Measurements from ENCODE around the gene CALN1.
"Not testable (repeated sequence)": the region's sequence is repeated elsewhere in the genome, so short reads cannot be mapped to it uniquely, and the experiment has no call there.

Gene CALN1

DNA sequence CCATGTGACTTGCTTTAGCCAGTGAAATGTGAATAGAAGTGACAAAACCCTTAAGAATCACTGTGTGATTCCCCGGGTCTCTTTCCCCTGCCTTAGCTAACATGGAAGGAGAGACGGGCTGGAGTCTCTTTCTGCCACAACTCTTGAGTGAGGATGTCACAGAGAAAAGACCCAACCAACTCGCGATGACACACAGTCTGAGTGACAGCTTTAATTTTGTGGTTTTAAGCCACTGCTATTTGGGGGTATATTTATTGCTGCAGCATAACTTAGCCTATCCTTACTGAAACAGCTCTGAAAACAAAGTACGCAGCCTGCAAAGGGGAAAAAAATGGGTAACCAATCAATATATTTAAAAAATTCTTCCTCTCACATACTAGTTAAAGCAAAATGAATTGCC lies 319.4 kb downstream of the CALN1 start:
- H3K36me3 ChIP-seq (ENCODE audit: control insufficient read depth, insufficient read depth, low read length) = no peaks in the 10 kb centered on the region
- H3K9ac ChIP-seq (ENCODE audit: low read length) = no peak overlapping the region
- H3K4me1 ChIP-seq (ENCODE audit: control insufficient read depth, insufficient read depth, low read length) = no peaks in the 10 kb centered on the region
- no peak overlapping the region for H3K27ac ChIP-seq (ENCODE audit: low read depth, low read length)
- H3K4me3 ChIP-seq (ENCODE audit: low read length) = no peak overlapping the region
- H3K27me3 ChIP-seq (ENCODE audit: control insufficient read depth, insufficient read depth, low read length) = no peaks in the 10 kb centered on the region

DNA sequence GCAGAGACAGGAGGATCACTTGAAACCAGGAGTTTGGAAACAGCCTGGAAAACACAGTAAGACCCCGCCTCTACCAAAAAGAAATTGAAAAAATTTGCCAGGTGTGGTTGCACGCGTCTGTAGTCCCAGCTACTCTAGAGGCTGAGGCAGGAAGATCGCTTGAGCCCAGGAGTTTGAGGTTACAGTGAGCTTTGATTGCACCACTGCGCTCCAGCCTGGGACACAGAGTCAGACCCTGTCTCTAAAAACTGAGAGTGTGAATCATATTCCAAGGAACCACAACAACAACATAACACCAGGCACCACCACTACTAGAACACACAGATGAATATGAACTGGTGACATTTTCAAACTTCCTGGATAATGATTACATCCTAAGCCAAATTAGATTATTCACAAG lies 324.2 kb downstream of the CALN1 start:
- H3K36me3 ChIP-seq (ENCODE audit: control insufficient read depth, insufficient read depth, low read length) = no peaks in the 10 kb centered on the region
- H3K4me3 ChIP-seq (ENCODE audit: low read length) = no peak overlapping the region
- H3K27me3 ChIP-seq (ENCODE audit: control insufficient read depth, insufficient read depth, low read length) = no peaks in the 10 kb centered on the region
- H3K27ac ChIP-seq (ENCODE audit: low read depth, low read length) = no peak overlapping the region
- H3K4me1 ChIP-seq (ENCODE audit: control insufficient read depth, insufficient read depth, low read length) = no peaks in the 10 kb centered on the region
- no peak overlapping the region for H3K9ac ChIP-seq (ENCODE audit: low read length)

DNA sequence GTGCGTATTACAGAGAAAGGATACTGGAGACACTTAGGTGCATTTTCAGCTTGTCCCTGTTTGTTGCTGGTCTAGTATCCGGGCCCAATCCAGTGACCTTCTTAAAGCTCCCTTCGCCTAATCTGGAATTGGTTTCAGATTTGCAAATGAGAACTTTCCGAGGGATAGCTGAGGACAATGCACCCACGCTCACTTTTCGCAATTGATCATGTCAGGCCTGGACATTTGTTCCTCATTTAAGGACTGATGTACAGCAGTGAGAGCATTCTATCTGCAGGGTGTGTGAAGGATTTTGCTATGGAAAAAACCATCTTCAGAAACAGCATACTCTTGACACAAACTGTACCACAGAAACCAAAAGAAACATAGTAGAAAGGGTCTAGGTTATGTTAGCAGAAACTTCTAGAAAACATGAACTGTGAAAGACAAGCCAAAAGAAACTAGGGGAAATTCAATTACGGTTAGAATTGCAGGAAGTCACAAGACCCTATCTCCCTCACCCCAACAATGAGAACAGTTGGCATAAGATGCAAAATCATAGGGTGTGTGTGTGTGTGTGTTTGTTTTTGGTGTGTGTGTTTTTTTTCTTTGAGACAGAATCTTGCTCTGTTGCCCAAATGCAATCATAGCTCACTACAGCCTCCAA lies 331.1 kb downstream of the CALN1 start:
- Histone ChIP-seq H3K27me3 (ENCODE audit: control insufficient read depth, insufficient read depth, low read length) (no peaks in the 10 kb centered on the region), H3K4me3 (ENCODE audit: low read length) (no peak overlapping the region), H3K36me3 (ENCODE audit: control insufficient read depth, insufficient read depth, low read length) (no peaks in the 10 kb centered on the region), H3K4me1 (ENCODE audit: control insufficient read depth, insufficient read depth, low read length) (no peaks in the 10 kb centered on the region), H3K27ac (ENCODE audit: low read depth, low read length) (no peak overlapping the region), H3K9ac (ENCODE audit: low read length) (no peak overlapping the region)

- Histone ChIP-seq H3K36me3 (ENCODE audit: control insufficient read depth, insufficient read depth, low read length) (no peaks in the 10 kb centered on the region), H3K27me3 (ENCODE audit: control insufficient read depth, insufficient read depth, low read length) (no peaks in the 10 kb centered on the region), H3K9ac (ENCODE audit: low read length) (no peak overlapping the region), H3K4me3 (ENCODE audit: low read length) (no peak overlapping the region), H3K27ac (ENCODE audit: low read depth, low read length) (no peak overlapping the region), H3K4me1 (ENCODE audit: control insufficient read depth, insufficient read depth, low read length) (no peaks in the 10 kb centered on the region)
Observed at GRCh38 chr7:72080341-72080766, 331.8 kb downstream of the CALN1 start.

GRCh38 chr7:72078856-72079255 lies 333.3 kb downstream of the CALN1 start:
- H3K36me3 ChIP-seq (ENCODE audit: control insufficient read depth, insufficient read depth, low read length) = no peaks in the 10 kb centered on the region
- no peaks in the 10 kb centered on the region for H3K27me3 ChIP-seq (ENCODE audit: control insufficient read depth, insufficient read depth, low read length)
- no peaks in the 10 kb centered on the region for H3K4me1 ChIP-seq (ENCODE audit: control insufficient read depth, insufficient read depth, low read length)
- no peak overlapping the region for H3K27ac ChIP-seq (ENCODE audit: low read depth, low read length)
- H3K4me3 ChIP-seq (ENCODE audit: low read length) = no peak overlapping the region
- H3K9ac ChIP-seq (ENCODE audit: low read length) = no peak overlapping the region

- Histone ChIP-seq H3K4me3 (ENCODE audit: low read length) (no peak overlapping the region), H3K27ac (ENCODE audit: low read depth, low read length) (no peak overlapping the region), H3K27me3 (ENCODE audit: control insufficient read depth, insufficient read depth, low read length) (no peaks in the 10 kb centered on the region), H3K9ac (ENCODE audit: low read length) (no peak overlapping the region), H3K36me3 (ENCODE audit: control insufficient read depth, insufficient read depth, low read length) (no peaks in the 10 kb centered on the region), H3K4me1 (ENCODE audit: control insufficient read depth, insufficient read depth, low read length) (no peaks in the 10 kb centered on the region)
Observed at GRCh38 chr7:72078301-72078700, 333.8 kb downstream of the CALN1 start.

DNA sequence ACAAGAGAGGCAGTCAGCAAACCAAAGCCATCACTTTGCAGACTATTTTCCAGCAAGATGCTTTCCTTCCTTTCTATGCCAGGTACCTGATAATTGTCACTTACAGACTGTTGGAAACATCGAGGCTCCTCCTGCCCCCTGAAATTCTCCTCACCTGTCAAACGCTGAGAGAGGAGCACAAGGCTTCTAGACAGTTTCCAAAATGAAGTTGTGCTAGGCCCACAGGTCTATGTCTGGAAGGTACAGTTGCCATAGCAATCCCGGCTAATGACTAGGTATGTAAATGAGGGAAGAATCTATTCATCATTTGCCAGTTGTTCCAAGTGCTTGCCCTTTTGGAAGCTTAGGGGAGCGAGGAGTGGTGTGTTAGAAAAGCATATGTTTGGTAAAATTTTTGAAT lies 334.4 kb downstream of the CALN1 start:
- Histone ChIP-seq H3K36me3 (ENCODE audit: control insufficient read depth, insufficient read depth, low read length) (no peaks in the 10 kb centered on the region), H3K27me3 (ENCODE audit: control insufficient read depth, insufficient read depth, low read length) (no peaks in the 10 kb centered on the region), H3K27ac (ENCODE audit: low read depth, low read length) (no peak overlapping the region), H3K4me3 (ENCODE audit: low read length) (no peak overlapping the region), H3K9ac (ENCODE audit: low read length) (no peak overlapping the region), H3K4me1 (ENCODE audit: control insufficient read depth, insufficient read depth, low read length) (no peaks in the 10 kb centered on the region)

- H3K9ac ChIP-seq (ENCODE audit: low read length) = no peak overlapping the region
- no peak overlapping the region for H3K4me3 ChIP-seq (ENCODE audit: low read length)
- no peaks in the 10 kb centered on the region for H3K27me3 ChIP-seq (ENCODE audit: control insufficient read depth, insufficient read depth, low read length)
- H3K36me3 ChIP-seq (ENCODE audit: control insufficient read depth, insufficient read depth, low read length) = no peaks in the 10 kb centered on the region
- H3K4me1 ChIP-seq (ENCODE audit: control insufficient read depth, insufficient read depth, low read length) = no peaks in the 10 kb centered on the region
- no peak overlapping the region for H3K27ac ChIP-seq (ENCODE audit: low read depth, low read length)
Observed at GRCh38 chr7:72072901-72073300, 339.2 kb downstream of the CALN1 start.

GRCh38 chr7:72069263-72069662 lies 342.9 kb downstream of the CALN1 start:
- Histone ChIP-seq H3K4me3 (ENCODE audit: low read length) (no peak overlapping the region), H3K27me3 (ENCODE audit: control insufficient read depth, insufficient read depth, low read length) (no peaks in the 10 kb centered on the region), H3K4me1 (ENCODE audit: control insufficient read depth, insufficient read depth, low read length) (no peaks in the 10 kb centered on the region)

GRCh38 chr7:72065764-72066163 lies 346.4 kb downstream of the CALN1 start:
- H3K9ac ChIP-seq (ENCODE audit: low read length); H3K27me3 ChIP-seq (ENCODE audit: control insufficient read depth, insufficient read depth, low read length); H3K4me1 ChIP-seq (ENCODE audit: control insufficient read depth, insufficient read depth, low read length); H3K4me3 ChIP-seq (ENCODE audit: low read length); H3K36me3 ChIP-seq (ENCODE audit: control insufficient read depth, insufficient read depth, low read length); H3K27ac ChIP-seq (ENCODE audit: low read depth, low read length): not testable (repeated sequence)

More at GRCh38 chr7:72069263-72069662, 342.9 kb downstream of the CALN1 start:
- H3K27ac ChIP-seq (ENCODE audit: low read depth, low read length) = no peak overlapping the region
- no peaks in the 10 kb centered on the region for H3K36me3 ChIP-seq (ENCODE audit: control insufficient read depth, insufficient read depth, low read length)
- H3K9ac ChIP-seq (ENCODE audit: low read length) = no peak overlapping the region

- H3K27me3 ChIP-seq (ENCODE audit: control insufficient read depth, insufficient read depth, low read length) = no peaks in the 10 kb centered on the region
- no peaks in the 10 kb centered on the region for H3K4me1 ChIP-seq (ENCODE audit: control insufficient read depth, insufficient read depth, low read length)
- H3K36me3 ChIP-seq (ENCODE audit: control insufficient read depth, insufficient read depth, low read length) = no peaks in the 10 kb centered on the region
- no peak overlapping the region for H3K27ac ChIP-seq (ENCODE audit: low read depth, low read length)
- H3K4me3 ChIP-seq (ENCODE audit: low read length) = no peak overlapping the region
- no peak overlapping the region for H3K9ac ChIP-seq (ENCODE audit: low read length)
Observed at GRCh38 chr7:72064916-72065315, 347.2 kb downstream of the CALN1 start.

- no peaks in the 10 kb centered on the region for H3K27me3 ChIP-seq (ENCODE audit: control insufficient read depth, insufficient read depth, low read length)
- H3K36me3 ChIP-seq (ENCODE audit: control insufficient read depth, insufficient read depth, low read length) = no peaks in the 10 kb centered on the region
- no peaks in the 10 kb centered on the region for H3K4me1 ChIP-seq (ENCODE audit: control insufficient read depth, insufficient read depth, low read length)
- no peak overlapping the region for H3K4me3 ChIP-seq (ENCODE audit: low read length)
- no peak overlapping the region for H3K27ac ChIP-seq (ENCODE audit: low read depth, low read length)
- H3K9ac ChIP-seq (ENCODE audit: low read length) = no peak overlapping the region
Observed at GRCh38 chr7:72063330-72063729, 348.8 kb downstream of the CALN1 start.

GRCh38 chr7:72062666-72063065 lies 349.5 kb downstream of the CALN1 start:
- no peaks in the 10 kb centered on the region for H3K36me3 ChIP-seq (ENCODE audit: control insufficient read depth, insufficient read depth, low read length)
- no peaks in the 10 kb centered on the region for H3K27me3 ChIP-seq (ENCODE audit: control insufficient read depth, insufficient read depth, low read length)
- H3K9ac ChIP-seq (ENCODE audit: low read length) = no peak overlapping the region
- H3K4me1 ChIP-seq (ENCODE audit: control insufficient read depth, insufficient read depth, low read length) = no peaks in the 10 kb centered on the region
- H3K27ac ChIP-seq (ENCODE audit: low read depth, low read length) = no peak overlapping the region
- no peak overlapping the region for H3K4me3 ChIP-seq (ENCODE audit: low read length)

All from rectal smooth muscle tissue (tissue), 1 donor.